Gastroesophageal sphincter (tissue), 4 donors: ENCODE data around the gene TFEB. TPM values are rescaled to one million over a fixed set of nuclear protein-coding genes. Genes with fewer than 3 reads are reported as not detected.

ENCODE experiments used
- ATAC-seq: fragments of 150-250 bp; one replicate; pipeline ENCODE4 v1.9.1; 2016; ENCODE audit warnings: mild to moderate bottlenecking, moderate library complexity
- H3K27ac ChIP-seq, 4 donors: fragments of 200-600 bp; sonication (generic) in 3 of 4; 1 replicate in 3 of 4; 2 replicates in 1 of 4; pipeline ENCODE4 v1.5.1; 2016 to 2019
- H3K27me3 ChIP-seq: fragments of 200-600 bp; sonication (generic); one replicate; pipeline ENCODE4 v1.5.1; 2019
- H3K36me3 ChIP-seq, 2 donors: fragments of 200-600 bp; sonication (generic); one replicate each; pipeline ENCODE4 v1.5.1; 2019; ENCODE audit warnings: control low read depth in 1 of 2
- H3K4me1 ChIP-seq, 3 donors: fragments of 200-600 bp; sonication (generic); 1 replicate in 2 of 3; 2 replicates in 1 of 3; pipeline ENCODE4 v1.5.1; 2016 to 2019; ENCODE audit warnings: control low read depth in 2 of 3
- H3K4me3 ChIP-seq, 2 donors: fragments of 200-600 bp; sonication (generic); one replicate each; pipeline ENCODE4 v1.5.1; 2019; ENCODE audit warnings: mild to moderate bottlenecking in 1 of 2, moderate library complexity in 1 of 2
- H3K9me3 ChIP-seq, 3 donors: fragments of 200-600 bp; sonication (generic); one replicate each; pipeline ENCODE4 v1.5.1; 2017 to 2019; ENCODE audit warnings: control low read depth in 2 of 3
- CTCF ChIP-seq, 4 experiments: fragments of 200-600 bp in 2 of 4; fragments of 450-650 bp in 2 of 4; sonication (generic) in 1 of 4; IDR thresholded peaks; one replicate each; pipeline ENCODE4 v1.5.1; 2017 to 2019; ENCODE audit warnings: antibody characterized with exemption in 4 of 4, mild to moderate bottlenecking in 2 of 4, moderate library complexity in 2 of 4
- EP300 ChIP-seq: sonication (generic); formaldehyde crosslinking; IDR thresholded peaks from one replicate; pipeline ENCODE4 v1.6.1; 2017; ENCODE audit warnings: antibody characterized with exemption, mild to moderate bottlenecking
- POLR2A ChIP-seq, 2 donors: fragments of 450-650 bp; IDR thresholded peaks; one replicate each; pipeline ENCODE4 v1.6.1; 2017; ENCODE audit warnings: antibody characterized with exemption in 2 of 2, mild to moderate bottlenecking in 2 of 2, moderate library complexity in 1 of 2
- POLR2AphosphoS5 ChIP-seq: sonication (generic); formaldehyde crosslinking; IDR thresholded peaks from one replicate; pipeline ENCODE4 v1.6.1; 2017; ENCODE audit warnings: antibody characterized with exemption
- WGBS, 2 donors: methylation state at CpG; one replicate each; pipeline ENCODE4 v1.1.5; 2018; ENCODE audit warnings: low coverage in 1 of 2; 5-methylcytosine and 5-hydroxymethylcytosine counted together
- total RNA-seq, 4 donors: library from RNA; depleted of rRNA; stranded (reverse); fragments of >200 nt; gene quantifications; one replicate each; pipeline ENCODE4 v1.1.0, GENCODE V29; 2016

TFEB gene
- total RNA-seq, 4 donors from 2014 or later: 16.6 to 42.8 (median 26.1) TPM

GRCh38 chr6:41759905-41760579, 24.6 kb upstream of the TFEB start:
- no peaks in the 10 kb centered on the region for H3K36me3 ChIP-seq
- no peak overlapping the region for H3K27ac ChIP-seq
- no peaks in the 10 kb centered on the region for H3K9me3 ChIP-seq
- no peak overlapping the region for H3K4me3 ChIP-seq
- no peak for ATAC-seq
- 50% methylated on average over 1 of the region's 2 CpGs; no CpG with 5 or more reads in 1 of the 2 donors for WGBS, 2 donors
- no peaks in the 10 kb centered on the region for H3K27me3 ChIP-seq
- TF ChIP-seq POLR2A (IDR thresholded peaks at IDR 0.05) (no peak), CTCF (IDR thresholded peaks at IDR 0.05) (no peak), POLR2AphosphoS5 (no peak), EP300 (no peak)
- no peaks in the 10 kb centered on the region for H3K4me1 ChIP-seq

DNA sequence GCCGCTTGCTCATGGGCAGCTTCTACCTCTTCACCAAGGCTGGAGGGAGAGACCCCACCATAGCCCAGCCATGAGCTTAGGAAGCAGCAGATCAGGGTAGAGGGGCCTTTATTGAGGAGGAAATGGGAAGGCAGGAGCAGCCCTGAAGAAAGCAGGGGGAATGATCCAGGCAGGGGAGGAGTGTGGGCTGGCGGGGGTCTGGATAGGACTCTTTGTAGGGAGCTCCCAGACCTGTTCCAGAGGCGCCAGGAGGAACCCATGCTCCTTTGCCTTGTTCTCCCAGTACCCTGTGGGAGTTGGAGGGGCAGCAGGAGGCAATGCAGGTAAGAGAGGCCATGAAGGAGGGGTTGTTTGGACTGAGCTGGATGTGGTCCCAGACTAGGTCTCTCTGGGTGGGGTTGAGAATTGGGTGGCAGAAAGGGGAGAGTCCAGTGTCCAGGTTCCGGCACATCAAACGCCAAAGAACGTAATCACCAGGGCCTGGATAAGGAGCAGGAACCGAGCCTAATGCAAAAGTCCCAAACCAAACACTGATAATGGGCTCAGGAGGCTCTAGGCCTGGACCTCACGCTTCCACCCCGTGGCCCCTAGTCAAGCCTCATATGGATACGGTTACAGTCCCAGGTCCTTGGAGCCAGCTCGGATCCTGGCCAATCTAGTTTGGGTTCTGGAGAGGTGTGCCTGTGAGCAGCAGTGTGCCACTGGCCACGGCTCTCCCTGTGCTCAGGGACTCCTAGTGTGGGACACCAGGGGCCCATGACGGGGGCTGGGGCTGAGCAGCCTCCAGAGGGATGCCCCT, 23.9 kb upstream of the TFEB start:
- TF ChIP-seq POLR2AphosphoS5: no peak
- H3K36me3 ChIP-seq: no peaks in the 10 kb centered on the region
- H3K9me3 ChIP-seq: no peaks in the 10 kb centered on the region
- ATAC-seq: no peak
- WGBS, 2 donors: 84 to 90% methylated on average over 6 to 7 of the region's 13 CpGs
- no peaks in the 10 kb centered on the region for H3K27me3 ChIP-seq
- no peak overlapping the region for H3K27ac ChIP-seq
- no peak overlapping the region for H3K4me3 ChIP-seq
- no peaks in the 10 kb centered on the region for H3K4me1 ChIP-seq

DNA sequence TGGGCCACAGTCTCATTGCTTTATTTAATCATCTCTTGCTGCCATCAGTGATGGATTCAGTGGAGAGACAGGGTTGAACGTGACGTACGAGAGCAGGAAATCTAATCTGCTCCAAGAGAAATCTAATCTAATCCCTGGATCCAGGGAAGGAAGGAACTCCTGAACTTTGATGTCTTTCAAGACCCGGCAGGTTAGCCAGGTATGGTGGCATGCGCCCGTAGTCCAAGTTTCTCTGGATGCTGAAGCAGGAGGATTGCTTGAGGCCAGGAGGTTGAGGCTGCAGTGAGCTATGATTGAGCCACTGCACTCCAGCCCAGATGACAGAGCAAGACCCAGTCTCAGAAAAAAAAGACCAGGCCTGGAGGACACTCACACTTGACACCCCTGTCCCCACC, 23.2 kb upstream of the TFEB start:
- TF ChIP-seq POLR2AphosphoS5: no peak
- no peak for TF ChIP-seq POLR2A (IDR thresholded peaks at IDR 0.05)
- no peak for TF ChIP-seq EP300
- TF ChIP-seq CTCF (IDR thresholded peaks at IDR 0.05): no peak
- Histone ChIP-seq H3K27me3 (no peaks in the 10 kb centered on the region), H3K9me3 (no peaks in the 10 kb centered on the region), H3K4me3 (no peak overlapping the region), H3K4me1 (no peaks in the 10 kb centered on the region), H3K27ac (no peak overlapping the region), H3K36me3 (no peaks in the 10 kb centered on the region)
- ATAC-seq: no peak
- WGBS, 2 donors: 43 to 75% methylated on average over 1 to 6 of the region's 6 CpGs

DNA sequence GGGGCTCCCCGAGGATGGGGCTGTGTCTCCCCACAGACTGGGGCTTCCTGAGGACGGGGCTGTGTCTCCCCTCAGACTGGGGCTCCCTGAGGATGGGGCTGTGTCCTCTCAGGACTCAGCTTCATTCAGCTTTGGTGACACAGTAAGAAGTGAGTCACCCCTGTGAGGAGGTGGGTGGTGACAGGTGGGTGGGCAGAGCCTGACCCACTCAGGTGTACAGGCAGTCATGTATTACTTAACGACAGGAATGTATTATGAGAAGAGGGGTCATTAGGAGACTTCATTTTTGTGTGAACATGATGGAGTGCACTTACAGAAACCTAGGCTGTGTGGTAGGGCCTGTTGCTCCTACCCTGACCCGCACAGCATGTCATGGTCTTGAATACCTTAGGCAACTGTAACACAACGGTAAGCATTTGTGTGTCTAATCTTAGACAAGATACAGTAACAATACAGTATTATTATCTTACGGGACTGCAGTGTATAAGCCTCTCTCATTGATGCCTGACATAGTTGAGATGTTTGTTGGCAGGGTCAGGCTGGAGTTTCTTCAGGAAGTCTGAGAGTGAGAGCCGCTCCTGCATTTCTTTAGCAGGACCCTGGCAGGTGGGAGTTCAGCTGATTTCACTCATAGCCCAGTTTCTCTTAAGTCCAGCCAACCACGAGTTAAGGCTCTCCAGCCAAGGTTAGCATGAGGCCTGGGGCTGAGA, 22.7 kb upstream of the TFEB start:
- 58 to 65% methylated on average over 4 of the region's 8 CpGs for WGBS, 2 donors
- Histone ChIP-seq H3K27ac (no peak overlapping the region), H3K4me3 (no peak overlapping the region), H3K36me3 (no peaks in the 10 kb centered on the region), H3K9me3 (no peaks in the 10 kb centered on the region), H3K27me3 (no peaks in the 10 kb centered on the region), H3K4me1 (no peaks in the 10 kb centered on the region)
- TF ChIP-seq POLR2AphosphoS5 (no peak), POLR2A (IDR thresholded peaks at IDR 0.05) (no peak), EP300 (no peak), CTCF (IDR thresholded peaks at IDR 0.05) (no peak)
- no peak for ATAC-seq

- ATAC-seq: no peak
- no peak for TF ChIP-seq EP300
These were observed 21.9 kb upstream of the TFEB start for GRCh38 chr6:41757271-41757670.

More at GRCh38 chr6:41757271-41757670, 21.9 kb upstream of the TFEB start:
- WGBS, 2 donors: 100% methylated on average over 1 of the region's 6 CpGs; no CpG with 5 or more reads in 1 of the 2 donors
- Histone ChIP-seq H3K4me1 (no peaks in the 10 kb centered on the region), H3K27ac (no peak overlapping the region), H3K4me3 (no peak overlapping the region), H3K9me3 (no peaks in the 10 kb centered on the region), H3K27me3 (no peaks in the 10 kb centered on the region), H3K36me3 (no peaks in the 10 kb centered on the region)
